C4-2B (cell line): Measurements from ENCODE around the gene WASHC4.

Source experiments
- H3K27ac ChIP-seq: fragments of 450-650 bp; 2 replicates; pipeline ENCODE4 v1.5.1; 2017
- ZFX ChIP-seq: fragments of 450-650 bp; IDR thresholded peaks from 2 replicates; pipeline ENCODE4 v1.6.1; 2017
- TF ChIP-seq, protein P1 (sequence below): fragments of 450-650 bp; conservative IDR thresholded peaks from 2 replicates; pipeline ENCODE4 v1.5.1; 2017; ENCODE audit warnings: mild to moderate bottlenecking

WASHC4 gene

DNA sequence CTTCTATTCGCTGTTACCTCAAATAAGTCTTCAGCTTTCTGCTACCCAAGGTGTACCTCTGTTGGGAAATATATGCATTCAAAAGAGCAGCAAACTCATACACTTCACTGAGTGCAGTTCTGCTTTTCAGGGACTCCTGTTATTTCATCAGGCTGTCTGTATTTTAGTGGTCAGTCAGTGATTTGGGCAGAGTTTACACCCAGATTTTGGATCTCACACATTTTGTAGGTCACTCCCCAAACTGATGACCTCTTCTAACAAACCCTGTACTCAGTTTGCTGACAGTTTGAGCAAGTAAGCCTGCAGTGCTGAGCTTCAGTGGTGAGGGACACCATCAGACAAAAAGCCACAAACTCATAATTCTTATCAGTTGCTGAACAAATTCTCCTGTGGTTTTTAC lies 8.2 kb upstream of the WASHC4 start:
- H3K27ac ChIP-seq = no peak overlapping the region
- TF ChIP-seq, protein P1, sequence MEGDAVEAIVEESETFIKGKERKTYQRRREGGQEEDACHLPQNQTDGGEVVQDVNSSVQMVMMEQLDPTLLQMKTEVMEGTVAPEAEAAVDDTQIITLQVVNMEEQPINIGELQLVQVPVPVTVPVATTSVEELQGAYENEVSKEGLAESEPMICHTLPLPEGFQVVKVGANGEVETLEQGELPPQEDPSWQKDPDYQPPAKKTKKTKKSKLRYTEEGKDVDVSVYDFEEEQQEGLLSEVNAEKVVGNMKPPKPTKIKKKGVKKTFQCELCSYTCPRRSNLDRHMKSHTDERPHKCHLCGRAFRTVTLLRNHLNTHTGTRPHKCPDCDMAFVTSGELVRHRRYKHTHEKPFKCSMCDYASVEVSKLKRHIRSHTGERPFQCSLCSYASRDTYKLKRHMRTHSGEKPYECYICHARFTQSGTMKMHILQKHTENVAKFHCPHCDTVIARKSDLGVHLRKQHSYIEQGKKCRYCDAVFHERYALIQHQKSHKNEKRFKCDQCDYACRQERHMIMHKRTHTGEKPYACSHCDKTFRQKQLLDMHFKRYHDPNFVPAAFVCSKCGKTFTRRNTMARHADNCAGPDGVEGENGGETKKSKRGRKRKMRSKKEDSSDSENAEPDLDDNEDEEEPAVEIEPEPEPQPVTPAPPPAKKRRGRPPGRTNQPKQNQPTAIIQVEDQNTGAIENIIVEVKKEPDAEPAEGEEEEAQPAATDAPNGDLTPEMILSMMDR = no peak
- TF ChIP-seq ZFX = no peak

DNA sequence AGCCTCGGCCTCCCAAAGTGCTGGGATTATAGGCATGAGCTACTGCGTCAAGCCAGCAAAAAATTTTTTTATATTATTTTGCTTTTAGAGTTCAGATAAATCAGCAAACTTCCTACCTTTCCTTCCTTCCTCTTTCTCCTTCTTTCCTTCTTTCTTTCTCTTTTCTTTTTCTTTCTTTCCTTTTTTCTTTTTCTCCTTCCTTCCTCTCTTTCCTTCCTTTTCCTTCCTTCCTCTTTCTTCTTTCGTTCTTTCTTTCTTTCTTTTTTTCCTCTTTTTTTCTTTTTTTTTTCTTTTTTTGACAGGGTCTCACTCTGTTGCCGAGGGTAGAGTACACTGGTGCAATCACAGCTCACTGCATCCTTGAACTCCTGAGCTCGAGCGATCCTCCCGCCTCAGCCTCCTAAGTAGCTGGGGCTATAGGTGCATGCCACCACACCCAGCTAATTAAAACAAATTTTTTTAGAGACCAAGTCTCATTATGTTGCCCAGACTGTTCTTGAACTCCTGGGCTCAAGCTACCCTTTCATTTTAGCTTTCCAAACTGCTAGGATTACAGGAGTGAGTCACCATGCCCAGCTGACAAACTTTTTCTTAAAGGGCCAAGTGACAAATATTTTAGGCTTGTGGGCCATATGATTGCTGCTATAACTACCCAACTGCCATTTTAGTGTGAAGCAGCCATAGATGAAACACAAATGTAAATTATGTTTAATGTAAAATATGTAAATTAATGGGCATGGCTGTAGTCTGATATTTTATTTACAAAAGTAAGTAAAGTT lies 7.1 kb upstream of the WASHC4 start:
- no peak overlapping the region for H3K27ac ChIP-seq

DNA sequence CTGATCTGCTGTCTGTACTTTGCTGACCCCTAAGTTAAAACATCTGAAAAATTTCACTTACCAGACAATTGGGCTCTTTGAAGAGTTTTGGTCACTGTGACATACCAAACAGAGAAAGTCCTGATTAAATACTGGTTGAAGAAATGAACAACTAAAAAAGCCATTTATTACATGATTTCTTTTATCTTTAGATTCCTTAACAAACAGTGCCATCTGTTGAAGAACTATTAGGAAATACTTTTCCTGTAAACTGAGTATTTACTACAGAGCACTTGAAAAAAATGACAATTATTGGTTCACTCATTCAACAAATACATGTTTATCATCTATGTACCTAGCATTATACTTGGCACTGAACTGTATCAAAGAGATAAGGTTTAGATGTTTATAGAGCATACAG lies 6.5 kb upstream of the WASHC4 start:
- TF ChIP-seq, protein P1 = peak; percentile 17
- no peak for TF ChIP-seq ZFX
- H3K27ac ChIP-seq = no peak overlapping the region

More for the DNA sequence above, 7.1 kb upstream of the WASHC4 start:
- TF ChIP-seq, protein P1 = no peak
- TF ChIP-seq ZFX = no peak

DNA sequence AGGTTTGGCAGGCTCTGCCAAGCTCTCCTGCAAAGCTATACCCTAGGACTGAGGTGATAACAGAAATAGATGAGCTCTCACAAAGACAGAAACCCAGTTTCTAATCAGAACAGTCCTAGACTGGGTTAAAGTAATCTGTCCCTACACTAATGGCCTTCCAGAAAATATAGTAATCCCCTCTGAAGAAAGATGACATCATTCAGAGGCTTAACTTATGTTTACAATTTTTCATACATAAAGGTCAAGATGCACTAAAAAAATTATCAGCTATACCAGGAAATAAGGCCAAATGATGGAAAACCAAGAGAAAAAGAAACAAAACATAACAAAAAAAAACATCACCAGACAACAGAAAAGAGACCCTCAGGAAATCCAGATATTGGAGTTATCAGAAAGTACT lies 4.9 kb upstream of the WASHC4 start:
- no peak overlapping the region for H3K27ac ChIP-seq
- TF ChIP-seq, protein P1 = no peak
- TF ChIP-seq ZFX = no peak

DNA sequence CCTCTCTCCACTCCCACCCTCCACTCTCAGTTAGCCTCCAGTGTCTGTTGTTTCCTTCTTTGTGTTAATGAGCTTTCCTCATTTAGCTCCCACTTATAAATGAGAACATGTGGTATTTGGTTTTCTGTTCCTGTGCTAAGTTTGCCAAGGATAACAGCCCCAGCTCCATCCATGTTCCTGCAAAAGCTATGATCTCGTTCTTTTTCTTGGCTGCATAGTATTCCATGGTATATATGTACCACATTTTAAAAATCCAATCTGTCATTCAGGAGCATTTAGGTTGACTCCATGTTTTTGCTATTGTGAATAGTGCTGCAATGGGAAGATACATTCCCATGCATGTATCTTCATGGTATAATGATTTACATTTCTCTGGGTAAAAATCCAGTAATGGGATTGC lies 2.8 kb upstream of the WASHC4 start:
- TF ChIP-seq ZFX = no peak
- TF ChIP-seq, protein P1 = no peak
- H3K27ac ChIP-seq = no peak overlapping the region

DNA sequence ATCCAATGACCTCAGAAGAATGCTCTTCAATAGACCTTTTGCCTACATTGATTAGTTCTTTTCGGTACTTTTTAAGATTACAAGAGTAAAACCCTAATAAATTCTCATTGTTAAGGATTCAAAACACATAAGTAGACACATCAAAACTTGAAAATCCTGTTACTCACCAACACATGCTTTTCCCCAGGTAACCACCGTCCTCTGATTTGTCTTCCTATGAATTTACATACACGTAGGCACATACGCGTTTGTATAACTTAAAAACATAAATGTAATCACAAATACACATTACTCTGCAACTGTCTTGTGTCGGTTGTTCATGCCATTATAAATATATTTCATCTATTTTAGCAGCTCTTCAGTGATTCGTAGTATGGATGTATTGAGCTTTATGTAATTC lies 910 bp upstream of the WASHC4 start:
- no peak overlapping the region for H3K27ac ChIP-seq

DNA sequence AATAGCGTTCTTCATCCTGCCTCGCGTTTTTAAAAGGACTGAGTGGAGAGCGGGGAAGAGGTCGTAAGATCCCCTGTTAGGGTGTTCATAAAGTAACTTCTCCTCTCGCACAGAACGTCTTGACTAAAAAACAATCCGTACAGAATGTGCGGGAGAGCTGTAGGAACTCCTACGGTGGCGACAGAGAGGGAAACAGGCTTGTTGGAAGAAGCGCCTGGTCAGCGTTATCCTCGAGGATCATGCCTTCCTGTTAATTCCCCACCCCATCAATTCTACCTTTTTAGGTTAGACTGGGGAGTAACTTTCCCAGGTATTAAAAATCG lies 399 bp upstream of the WASHC4 start:
- TF ChIP-seq, protein P1 = no peak
- TF ChIP-seq ZFX = no peak
- H3K27ac ChIP-seq = peak overlapping the region; percentile 79

More for the DNA sequence above, 910 bp upstream of the WASHC4 start:
- TF ChIP-seq, protein P1 = no peak
- no peak for TF ChIP-seq ZFX
